NCI-H748 (cell line): ENCODE results near the gene FARS2.

Experiments
- DNase-seq: peaks from one replicate; lab custom pipeline; 2025; ENCODE audit not compliant: unreplicated experiment; lab: John Stamatoyannopoulos, UW

Gene FARS2

DNA sequence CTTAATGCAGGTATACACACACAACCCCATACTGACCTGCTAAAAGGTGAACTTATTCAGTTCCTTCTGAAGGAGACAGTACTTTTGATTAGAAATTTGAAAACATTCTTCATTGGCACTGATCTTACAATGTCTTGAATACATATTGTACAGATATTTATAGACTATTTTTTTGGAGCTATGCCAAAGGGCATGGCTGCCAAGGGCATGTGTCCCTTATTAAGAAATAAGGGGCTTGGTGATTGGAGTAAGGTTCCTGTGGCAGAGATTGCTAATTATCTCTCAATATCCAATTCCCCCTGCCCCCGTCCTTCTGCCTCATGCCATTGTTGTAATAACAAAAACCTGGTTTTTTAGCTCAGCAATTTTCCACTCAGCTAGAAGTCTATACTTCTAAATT, 355.9 kb downstream of the FARS2 start:
- DNase-seq = no peak

DNA sequence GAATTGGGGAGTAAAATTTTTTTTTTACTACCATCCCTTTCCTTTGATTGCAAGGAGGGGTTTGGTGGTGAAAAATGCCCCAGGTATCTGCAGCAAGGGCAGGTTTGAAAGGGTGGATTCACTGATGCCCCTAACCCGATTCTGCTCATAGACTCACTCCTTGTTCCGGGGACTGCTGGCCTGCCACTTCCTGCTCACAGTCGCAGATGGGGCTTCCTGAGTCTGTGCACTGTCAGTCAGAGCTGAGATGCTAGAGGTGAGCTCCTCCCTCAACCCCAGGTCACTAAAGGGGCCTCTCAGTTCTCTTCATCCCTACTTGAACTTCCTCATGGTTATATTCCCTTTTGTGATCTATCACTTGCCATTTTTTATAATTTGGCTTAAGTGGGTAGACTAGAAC, 357.9 kb downstream of the FARS2 start:
- DNase-seq = no peak

DNA sequence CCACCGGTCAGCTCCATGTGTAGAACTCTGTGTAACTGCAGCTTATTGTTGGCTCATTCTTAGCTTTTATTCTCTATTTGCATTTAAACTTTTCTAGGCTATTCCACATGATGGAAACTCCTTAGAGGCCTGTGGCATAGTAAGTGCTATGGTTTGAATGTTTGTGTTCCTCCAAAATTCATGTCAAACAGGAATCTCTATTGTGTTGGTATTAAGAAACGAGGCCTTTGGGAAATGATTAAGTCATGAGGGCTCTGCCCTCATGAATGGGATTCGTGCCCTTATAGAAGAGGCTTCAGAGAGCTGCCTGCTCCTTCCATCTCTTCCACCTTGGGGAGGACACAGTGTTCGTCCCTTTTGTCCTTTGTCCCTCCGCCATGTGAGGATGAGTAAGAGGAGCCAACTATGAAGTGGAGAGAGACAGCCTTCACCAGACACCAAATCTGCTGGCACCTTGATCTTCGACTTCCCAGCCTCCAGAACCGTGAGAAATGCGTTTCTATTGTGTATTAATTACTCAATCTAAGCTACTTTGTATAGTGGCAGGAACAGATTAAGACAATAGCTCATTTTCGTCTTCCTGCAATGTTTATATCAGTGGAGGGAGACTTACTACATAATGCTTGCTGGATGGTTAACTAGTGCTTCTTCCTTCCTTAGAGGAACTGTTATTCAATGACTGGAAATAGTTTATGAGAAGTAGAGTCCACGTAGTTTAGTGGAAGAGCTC, 361.1 kb downstream of the FARS2 start:
- DNase-seq = no peak

DNA sequence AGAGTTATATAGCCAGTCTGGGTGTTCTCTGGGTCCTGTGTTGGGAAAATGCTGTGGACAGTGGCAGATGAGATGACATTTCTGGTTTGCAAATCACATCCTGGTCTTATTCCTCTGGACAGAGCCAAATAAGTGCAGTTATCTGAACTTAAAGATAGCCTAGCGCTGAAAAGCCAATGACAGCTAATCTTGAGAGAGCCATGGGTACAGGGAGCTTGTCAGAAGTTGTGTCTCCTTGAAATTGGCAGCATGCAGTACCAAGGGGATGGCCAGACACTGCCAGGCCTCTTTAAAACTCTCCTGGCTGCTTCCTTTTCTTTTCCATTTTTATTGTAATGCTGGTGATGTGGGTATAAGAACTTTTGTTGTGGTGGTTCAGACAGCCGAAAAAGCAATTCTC, 362.5 kb downstream of the FARS2 start:
- DNase-seq = no peak

- DNase-seq = no peak
These were observed 362.9 kb downstream of the FARS2 start for GRCh38 chr6:5624256-5624655.

GRCh38 chr6:5626727-5627426, 365.6 kb downstream of the FARS2 start:
- no peak for DNase-seq

- DNase-seq = no peak
These were observed 369.3 kb downstream of the FARS2 start for GRCh38 chr6:5630636-5631035.

- no peak for DNase-seq
These were observed 371.1 kb downstream of the FARS2 start for GRCh38 chr6:5632348-5632935.

DNA sequence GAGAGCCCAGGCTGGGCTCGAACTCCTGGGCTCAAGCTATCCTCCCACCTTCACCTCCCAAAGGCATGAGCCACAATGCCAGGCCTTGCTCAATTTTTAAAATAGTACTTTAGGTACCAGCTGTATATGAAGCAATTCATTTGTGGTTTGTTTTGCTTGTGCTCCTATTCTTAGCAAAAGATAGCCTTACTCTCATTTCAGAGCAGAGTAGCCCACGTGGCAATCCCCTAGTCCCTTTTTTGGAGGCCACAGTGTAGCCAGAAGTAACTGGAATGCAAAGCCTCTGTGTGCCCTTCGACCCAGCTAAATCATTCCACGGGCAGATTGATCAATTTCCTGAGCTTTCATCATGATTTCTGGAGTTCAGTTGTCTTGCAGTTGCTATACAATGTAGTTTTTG, 373.2 kb downstream of the FARS2 start:
- DNase-seq = no peak

- DNase-seq = peak; percentile 13
These were observed 375.1 kb downstream of the FARS2 start for GRCh38 chr6:5636210-5637030.

DNA sequence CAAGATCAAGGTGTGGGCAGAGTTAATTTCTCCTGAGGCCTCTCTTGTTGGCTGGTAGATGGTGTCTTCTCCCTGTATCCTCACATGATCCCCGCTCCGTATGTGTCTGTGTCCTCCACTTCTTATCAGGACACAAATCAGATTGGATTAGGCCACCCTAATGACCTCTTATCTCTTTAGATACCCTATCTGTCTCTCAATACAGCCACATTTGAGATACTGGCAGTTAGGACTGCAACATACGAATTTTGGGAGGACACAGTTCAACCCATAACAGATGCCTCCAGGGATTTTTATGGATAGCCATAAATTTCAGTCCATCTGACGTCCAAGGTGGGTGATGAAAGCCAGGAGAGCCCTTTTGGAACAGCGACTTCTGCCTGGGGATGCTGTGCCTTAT, 376.4 kb downstream of the FARS2 start:
- DNase-seq = no peak

DNA sequence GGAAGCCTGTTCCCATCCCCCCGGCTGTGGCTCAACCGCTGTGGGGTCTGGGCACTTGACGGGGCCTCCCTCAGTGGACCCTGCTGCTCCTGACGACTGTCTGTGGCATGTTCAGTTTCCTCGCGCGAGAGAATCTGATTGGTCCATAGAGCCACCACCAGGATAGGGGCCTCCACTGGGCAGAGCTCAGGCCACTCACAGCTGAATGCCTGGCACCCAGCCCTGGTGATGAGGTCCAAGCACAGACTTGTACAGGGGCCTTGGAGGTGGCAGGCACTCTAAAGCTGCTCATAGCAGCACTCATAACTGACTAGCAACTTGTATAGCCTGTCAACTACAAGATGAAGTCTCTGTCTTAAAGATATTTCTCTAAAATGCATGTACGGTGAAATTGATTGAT, 377.4 kb downstream of the FARS2 start:
- DNase-seq = no peak

DNA sequence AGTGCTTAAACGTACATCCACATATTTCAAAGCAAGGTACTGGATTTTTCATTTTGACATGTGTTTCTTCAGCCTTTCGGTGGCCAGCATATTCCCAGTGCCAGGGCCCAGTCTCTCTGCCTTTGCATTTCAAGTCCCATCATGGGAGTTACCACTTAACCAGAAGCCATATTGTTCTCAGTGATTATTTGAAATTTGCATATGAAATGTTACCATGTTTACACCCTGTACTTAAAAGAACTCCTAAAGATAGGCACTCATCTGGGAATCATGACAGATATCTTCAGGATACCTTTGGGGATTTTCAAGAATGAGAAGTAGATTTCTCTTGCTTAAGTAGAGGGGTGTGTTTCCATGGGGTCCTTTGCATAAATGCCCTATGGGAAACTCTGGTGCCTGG, 377.9 kb downstream of the FARS2 start:
- no peak for DNase-seq

DNA sequence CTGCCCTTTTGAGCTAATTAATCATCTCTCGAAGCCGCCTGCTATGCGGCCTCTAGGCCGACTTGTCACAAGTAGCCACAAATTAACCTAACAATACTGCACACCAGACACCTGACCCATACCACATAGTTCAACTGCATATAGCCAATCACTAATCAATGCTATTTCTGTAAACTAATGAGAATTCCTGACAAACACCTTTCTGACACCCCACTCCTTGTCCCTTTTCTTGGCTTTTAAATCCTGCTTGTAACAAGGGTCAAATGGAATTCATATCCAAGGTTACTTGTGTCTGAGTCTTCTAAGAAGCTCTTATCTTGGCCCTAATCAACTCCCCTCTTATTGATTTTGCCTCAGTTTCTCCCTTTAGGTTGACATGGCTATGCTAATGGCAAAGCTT, 379.3 kb downstream of the FARS2 start:
- no peak for DNase-seq

DNA sequence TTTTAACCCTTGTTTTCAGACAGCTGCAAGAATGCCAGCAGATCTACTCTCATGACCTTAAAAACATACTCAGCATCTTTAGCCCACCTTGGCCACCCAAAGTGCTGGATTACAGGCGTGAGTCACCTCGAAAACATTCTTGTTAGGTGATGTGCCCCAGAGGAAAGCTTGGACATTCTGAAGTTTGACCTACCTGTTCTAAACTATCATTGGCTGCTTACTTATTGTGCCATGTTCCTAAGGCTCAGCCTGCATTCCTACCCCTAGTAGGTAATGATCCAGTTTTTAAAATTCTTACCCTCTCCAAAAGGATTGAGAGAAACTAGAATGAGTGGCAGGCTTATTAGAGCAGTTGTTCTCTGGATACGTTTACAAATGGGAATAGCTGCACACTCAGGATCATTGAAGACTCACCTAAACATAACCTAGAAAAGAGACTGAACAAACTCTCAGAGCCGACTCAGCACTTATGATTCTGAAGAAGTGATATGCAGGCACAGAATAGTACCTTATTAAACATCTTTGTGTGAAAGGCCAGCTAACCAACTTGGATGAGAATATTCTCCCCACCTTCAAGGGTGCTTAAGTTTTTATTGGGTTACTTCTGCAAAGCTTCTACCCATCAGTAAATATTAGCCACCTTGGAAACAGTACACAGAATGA, 383.3 kb downstream of the FARS2 start:
- no peak for DNase-seq

DNA sequence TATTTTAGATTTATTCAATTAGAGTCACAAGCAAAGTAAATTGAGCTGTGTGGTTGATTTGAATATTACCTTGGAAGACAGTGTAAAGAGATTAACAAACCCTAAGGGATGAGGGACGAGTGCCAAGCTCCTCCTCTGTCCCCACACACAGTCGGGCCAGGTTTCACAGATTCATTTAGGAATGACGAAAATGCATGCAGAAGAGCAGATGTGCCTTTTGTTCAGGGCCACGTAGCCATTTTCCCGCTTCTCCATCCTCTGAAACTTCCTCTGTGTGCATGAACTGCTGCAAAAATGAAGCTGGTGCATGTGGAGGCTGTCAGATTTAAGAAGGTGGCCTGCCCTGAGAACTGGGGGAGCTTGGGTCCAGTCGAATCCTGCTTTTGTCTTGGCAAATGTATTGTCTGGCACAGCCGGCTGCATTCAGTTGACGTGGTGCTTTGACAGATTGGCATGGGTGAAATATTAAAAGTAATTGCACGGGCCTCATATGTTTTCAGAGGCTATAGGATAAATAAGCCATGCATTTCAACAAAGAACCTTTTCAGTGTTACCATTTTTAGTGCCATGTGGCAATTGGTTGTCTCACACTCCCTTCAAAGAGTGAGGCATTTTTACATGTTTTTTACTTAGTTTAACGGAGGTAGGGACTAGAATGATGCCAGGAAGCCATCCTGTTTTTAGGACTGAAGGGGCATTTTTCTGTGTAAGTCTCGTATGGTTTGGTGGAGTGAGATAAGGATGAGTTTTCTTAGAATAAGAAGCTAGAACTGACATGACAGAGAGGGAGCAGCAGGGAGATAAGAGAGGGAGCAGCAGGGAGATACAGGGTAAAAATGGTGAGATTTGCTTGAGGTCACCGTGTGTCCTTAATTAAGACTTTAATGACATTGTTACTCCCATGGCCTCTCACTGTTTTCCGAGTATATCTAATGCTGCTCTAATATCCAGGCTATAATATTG, 384.3 kb downstream of the FARS2 start:
- DNase-seq = peak; percentile 20

GRCh38 chr6:5652406-5653137, 391.3 kb downstream of the FARS2 start:
- no peak for DNase-seq

DNA sequence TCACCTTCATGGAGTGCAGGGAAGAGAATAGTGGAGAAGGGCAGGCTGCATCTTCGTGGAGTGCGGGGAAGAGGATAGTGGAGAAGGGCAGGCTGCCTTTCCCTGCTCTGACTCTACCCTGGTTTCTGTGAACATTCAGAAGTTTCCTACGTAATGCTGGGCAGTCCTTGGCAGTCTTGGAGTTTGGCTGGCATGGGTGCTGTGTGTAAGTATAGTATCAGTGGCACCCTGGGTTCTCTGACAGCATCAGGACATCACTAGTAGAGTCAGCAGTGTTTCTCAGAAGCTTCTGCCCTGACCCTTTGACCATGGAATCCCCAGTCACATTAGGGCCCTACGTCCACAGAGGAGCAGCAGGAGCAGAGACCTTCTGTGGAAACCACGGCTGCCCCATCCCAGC, 392.5 kb downstream of the FARS2 start:
- no peak for DNase-seq

DNA sequence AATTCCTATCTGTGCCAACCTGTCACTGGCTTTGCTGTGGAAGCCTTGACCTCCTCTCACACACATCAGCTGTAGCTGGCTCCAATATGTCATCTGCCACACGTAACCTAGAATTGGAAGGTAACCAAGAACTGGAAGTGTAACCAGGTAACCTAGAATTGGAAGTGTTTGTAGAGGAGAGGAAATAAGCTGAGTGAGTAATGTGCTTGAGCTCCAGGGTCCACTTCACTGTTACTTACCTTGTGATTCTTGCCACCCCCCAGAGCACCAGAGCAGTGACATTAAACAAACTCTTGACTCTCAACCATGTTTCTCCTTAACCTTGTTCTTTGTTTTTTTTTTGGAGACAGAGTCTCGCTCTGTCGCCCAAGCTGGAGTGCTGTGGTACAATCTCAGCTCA, 394.9 kb downstream of the FARS2 start:
- no peak for DNase-seq
